GM21447 (cell line): Measurements from ENCODE around the gene TMEM44.
A peak's percentile ranks its signal among the peaks of the same experiment; 100 is the strongest.

Source experiments
- ATAC-seq: cut with Tn5 transposase; IDR thresholded peaks from one replicate; pipeline ENCODE4 v1.9.1; 2021; ENCODE audit not compliant: unreplicated experiment

TMEM44 gene

DNA sequence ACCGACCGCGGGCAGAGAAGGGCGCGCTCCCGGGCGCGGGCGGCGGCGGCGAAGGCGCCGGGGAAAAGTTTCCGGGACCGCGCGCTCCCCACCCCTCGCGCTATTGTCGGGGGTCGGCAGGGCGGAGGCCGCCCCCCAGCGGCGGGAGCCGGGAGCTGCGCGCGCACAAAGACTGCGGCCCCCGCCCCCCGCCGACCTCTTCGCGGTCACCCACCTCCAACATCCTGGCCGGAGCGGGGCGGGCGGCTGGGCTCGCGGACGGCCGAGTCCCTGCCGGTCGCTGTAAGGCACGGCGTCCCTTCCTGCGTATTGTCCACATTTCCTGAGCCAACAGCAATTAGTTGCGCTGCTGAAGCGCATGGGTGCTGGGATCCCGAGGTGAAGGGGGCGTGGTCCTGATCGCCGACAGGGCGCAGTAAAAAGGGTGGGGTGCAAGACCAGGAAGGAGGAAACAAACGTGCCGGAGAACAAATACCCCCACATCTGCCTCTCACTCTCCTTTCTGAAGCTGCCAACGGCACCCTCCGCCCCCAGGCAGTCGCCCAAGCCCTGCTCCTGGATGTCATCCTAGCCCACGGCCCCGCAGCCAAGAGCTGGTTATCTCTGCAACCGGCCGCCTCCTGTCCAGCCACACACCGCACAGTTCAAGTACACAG, at the start of gene TMEM44:
TMEM44 (minus strand) TSS at position 71 of the 656 bp plus-strand sequence. CDS start 204 bp downstream, outside the sequence.
- ATAC-seq, result peak; percentile 75

DNA sequence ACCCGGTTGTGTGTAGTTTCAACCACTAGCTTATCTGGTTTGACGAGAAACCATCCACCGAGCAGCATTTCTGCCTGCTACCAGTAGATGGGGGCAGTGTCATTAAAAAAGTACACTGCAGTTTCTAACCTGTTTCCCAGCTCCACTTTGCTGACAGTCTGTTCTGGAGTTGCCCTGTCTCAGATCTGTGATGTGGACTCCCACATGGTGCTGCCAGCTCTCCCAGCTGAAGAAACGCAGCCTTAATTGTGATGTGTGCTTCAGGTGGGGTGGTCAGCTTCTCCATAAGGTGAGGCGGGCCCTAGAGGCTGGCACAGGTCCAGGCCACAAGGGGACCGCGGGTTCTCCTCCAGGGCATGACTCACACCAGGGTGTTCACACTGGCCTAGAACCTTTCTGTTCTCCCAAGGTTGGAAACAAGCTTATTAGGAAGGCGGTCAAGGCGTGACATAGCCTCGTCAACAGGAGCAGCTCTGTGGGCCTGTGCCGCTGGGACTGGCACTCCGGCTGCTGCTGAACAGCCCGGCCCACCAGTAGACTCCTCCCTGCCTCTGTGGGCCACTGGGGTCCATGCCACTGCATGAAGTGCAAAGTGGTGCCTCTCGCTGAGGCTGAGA, 49.6 kb upstream of the TMEM44 start:
- peak; percentile 55 for ATAC-seq

- no peak for ATAC-seq
Measured at GRCh38 chr3:194682189-194682693, 49.0 kb upstream of the TMEM44 start.

DNA sequence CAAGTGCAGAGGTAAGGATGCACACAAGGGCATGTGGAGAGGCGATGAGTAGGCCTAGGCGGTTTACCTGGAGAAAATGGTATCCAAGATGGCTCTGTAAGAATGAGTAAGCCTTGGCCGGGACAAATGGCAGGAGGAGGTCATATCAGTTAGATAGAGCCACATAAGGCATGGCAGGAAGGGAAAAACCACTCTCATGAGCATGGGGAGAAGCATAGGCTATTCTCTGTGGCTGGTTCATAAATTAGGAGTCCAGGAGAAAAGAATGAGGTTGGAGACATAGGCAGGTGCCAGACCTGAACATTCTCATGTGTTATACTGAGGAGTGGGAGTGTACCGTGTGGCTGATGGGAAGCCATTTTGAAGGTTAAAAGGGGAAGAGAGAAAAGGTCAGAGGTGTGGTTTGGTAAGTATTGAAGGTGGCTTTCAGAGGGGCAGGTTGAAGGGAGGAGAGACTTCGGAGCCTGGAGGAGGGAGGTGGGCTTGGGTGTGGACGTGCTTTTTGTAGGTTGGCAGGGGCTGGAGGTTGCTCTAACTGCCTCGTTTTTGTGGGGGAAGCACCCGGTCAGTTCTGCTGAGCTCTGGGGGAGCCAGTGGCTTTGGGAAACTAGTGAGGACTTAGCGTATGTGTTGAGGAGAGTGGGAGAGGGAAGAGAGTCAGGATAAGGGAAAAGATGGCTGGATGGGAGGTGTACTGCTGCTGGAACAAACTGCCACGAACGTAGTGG, 47.8 kb upstream of the TMEM44 start:
- no peak for ATAC-seq

GRCh38 chr3:194676471-194676870, 43.3 kb upstream of the TMEM44 start:
- no peak for ATAC-seq

GRCh38 chr3:194675680-194676079, 42.5 kb upstream of the TMEM44 start:
- ATAC-seq, result no peak

DNA sequence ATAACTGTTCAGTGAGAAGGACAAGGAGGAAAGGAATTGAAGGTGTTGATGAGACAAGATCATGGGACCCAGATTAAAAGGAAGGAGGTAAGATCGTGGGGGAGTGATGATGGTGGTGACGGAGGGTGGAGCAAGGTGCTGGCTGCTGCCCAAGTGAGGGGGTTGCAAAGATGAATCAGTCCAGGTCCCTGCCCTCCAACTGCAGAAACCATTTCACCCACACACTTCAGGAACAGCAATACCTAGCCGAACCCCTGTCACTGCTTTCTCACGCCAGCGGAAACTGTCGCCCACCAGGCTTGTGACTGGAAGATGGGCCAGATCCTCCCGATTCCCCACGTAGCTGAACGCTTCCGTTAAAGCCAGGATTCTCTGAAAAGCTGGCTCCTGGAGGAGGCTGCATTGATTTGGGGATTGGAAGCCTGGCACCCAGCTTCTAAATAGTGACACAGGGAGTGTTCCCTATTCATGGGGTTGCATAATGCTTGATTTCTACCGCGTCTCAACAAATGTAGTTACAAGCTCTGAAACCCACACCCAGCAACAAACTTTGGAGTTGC, 41.9 kb upstream of the TMEM44 start:
- no peak for ATAC-seq

DNA sequence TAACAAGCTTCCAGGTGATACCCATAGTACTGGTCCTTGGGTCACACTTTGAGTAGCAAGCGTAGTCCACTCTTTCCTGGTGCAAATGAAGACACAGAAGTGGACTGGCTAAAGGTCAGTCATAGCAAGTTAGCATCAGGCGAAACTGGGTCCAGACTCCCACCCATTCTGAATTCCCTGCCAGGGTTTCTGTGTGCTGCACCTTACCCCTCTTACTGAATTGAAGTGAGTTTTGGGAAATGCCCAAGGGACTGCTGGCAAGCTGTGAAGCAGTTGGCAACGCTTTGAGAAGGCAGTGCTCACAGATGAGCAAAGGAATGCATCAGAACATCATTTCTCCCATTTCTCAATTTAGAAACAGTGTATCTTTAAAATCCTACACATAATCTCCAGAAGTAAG, 40.5 kb upstream of the TMEM44 start:
- ATAC-seq, result no peak

- no peak for ATAC-seq
Measured at GRCh38 chr3:194672876-194673275, 39.7 kb upstream of the TMEM44 start.

GRCh38 chr3:194671900-194672808, 38.9 kb upstream of the TMEM44 start, which contains the start of gene LSG1:
Gene LSG1, minus strand, starts transcription at chr3:194672191. Its CDS starts 29 bp downstream, at chr3:194672162.
- peak; percentile 81 for ATAC-seq

GRCh38 chr3:194671511-194671899, 38.3 kb upstream of the TMEM44 start:
- peak; percentile 15 for ATAC-seq

DNA sequence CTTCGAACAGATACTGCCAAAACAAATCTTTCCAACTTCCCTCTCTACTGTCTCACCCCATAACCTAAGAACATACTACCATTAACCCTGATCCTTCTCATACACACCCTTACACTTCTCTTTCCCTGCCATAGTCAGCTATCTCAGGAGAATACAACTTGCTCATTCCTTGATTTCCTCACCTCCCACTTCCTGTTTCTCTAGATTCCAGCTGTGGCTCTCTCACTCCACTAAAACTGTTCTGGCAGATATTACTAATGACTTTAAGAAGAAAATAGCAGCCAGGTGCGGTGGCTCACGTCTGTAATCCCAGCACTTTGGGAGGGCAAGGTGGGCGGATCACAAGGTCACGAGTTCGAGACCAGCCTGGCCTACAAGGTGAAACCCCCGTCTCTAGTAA, 34.1 kb upstream of the TMEM44 start:
- no peak for ATAC-seq

- ATAC-seq, result no peak
Measured at GRCh38 chr3:194664857-194665256, 31.6 kb upstream of the TMEM44 start.

- ATAC-seq, result no peak
Measured at GRCh38 chr3:194661946-194662345, 28.7 kb upstream of the TMEM44 start.

GRCh38 chr3:194661374-194661773, 28.2 kb upstream of the TMEM44 start:
- ATAC-seq, result no peak

GRCh38 chr3:194659778-194660177, 26.6 kb upstream of the TMEM44 start:
- ATAC-seq, result no peak

DNA sequence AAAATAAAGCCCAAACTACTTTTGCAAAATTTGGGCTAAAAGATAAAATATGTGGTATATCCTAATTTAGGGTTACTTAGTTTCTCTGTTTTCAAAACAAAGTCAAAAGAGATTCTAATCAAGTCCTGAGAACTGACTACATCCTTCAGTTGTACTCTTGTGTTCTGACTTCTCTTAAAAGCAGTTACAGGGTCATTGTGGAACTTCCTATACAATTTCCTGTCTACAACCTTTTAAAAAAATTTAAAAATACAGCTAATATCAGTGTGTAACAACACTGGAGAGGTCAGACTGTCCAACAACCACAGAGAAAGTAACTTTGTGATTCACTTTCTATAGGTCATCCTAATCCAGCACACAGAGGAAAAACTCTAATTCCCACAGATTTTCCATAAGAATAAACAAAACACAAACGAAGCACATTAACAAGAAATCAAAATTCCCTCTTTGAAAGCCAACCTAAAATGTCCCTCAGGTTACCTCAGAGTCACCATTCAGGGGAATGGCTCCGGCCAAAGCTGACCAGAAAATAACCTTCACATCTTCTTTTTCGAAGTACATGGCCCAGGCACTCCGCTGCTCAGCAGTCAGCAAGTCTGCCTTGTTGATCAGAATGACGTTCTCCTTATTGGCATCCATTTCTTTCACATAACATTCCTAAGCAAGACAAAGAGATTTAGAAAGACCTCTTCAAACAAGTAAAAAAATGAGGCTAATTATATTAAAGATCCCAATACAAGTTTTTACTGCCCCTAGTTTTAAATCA, 25.4 kb upstream of the TMEM44 start:
- no peak for ATAC-seq

DNA sequence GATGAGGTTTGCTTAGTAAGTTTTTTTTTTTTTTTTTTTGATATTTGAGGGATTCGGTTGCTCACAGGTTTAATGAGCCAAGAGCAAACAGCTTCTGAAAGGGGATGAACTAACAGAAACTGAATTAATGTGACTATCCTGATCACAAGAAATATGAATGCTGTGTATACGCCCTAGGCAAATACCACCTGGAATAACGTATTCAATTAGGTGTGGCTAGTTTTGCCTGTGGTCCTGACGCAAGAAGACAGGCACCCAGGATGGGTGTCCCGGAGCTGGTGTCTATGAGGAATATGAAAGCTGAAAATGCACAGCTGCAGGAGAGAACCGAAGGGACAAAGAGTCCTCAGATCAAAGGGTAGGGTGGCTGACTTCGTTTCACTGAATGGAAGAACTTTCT, 24.2 kb upstream of the TMEM44 start:
- ATAC-seq, result no peak

GRCh38 chr3:194654443-194654842, 21.2 kb upstream of the TMEM44 start:
- ATAC-seq, result no peak

GRCh38 chr3:194647747-194648146, 14.5 kb upstream of the TMEM44 start:
- ATAC-seq, result no peak
